ENCODE results near the gene C10orf53. TPM values are rescaled to one million over a fixed set of nuclear protein-coding genes. Genes with fewer than 3 reads are reported as not detected.

Gene C10orf53
- total and polyA plus RNA-seq, 2 donors (not counting 1 experiment from before 2014, with no cell fraction given): not detected

- H4K20me1 ChIP-seq (ENCODE audit: control insufficient read depth, extremely low read depth, insufficient read depth, low read length): no peaks in the 10 kb centered on the region
- no peak overlapping the region for H2AFZ ChIP-seq (ENCODE audit: low read length)
- no peak overlapping the region for H3K4me3 ChIP-seq (replicated peaks in 1 of 4; ENCODE audit: control extremely low read depth in 1 of 4, insufficient read depth in 1 of 4, low read depth in 3 of 4, low read length in 4 of 4)
- no peak overlapping the region for H3K9ac ChIP-seq (ENCODE audit: insufficient read depth, low read length)
- TF ChIP-seq CTCF (conservative IDR thresholded peaks at IDR 0.05 in 1 of 2, IDR thresholded peaks at IDR 0.05 in 1 of 2; ENCODE audit: low read depth in 1 of 2, low read length in 2 of 2) (no peak), EZH2 (IDR thresholded peaks at IDR 0.05; ENCODE audit: low read length, missing control alignments) (no peak)
- no peak overlapping the region for H3K27ac ChIP-seq (ENCODE audit: insufficient read depth, low read length)
- H3K36me3 ChIP-seq (ENCODE audit: control insufficient read depth, insufficient read depth, low read length): no peaks in the 10 kb centered on the region
- H3K4me1 ChIP-seq (ENCODE audit: control insufficient read depth, extremely low read depth, insufficient read depth, low read length): no peaks in the 10 kb centered on the region
- H3K9me3 ChIP-seq (ENCODE audit: control insufficient read depth, insufficient read depth, low read depth, low read length): no peaks in the 10 kb centered on the region
- peaks cover 6% of the 10 kb centered on the region for H3K27me3 ChIP-seq (ENCODE audit: control insufficient read depth, insufficient read depth, low read length)
- H3K79me2 ChIP-seq (ENCODE audit: control insufficient read depth, insufficient read depth, low read length): no peaks in the 10 kb centered on the region
- no peak overlapping the region for H3K4me2 ChIP-seq (ENCODE audit: extremely low read depth, insufficient read depth, low read length)
- DNase-seq (ENCODE audit: low read depth in 2 of 2): no peak
These were observed 46.0 kb upstream of the C10orf53 start for GRCh38 chr10:49633327-49634068.

GRCh38 chr10:49634069-49634660 is 45.3 kb upstream of the C10orf53 start:
- no peak overlapping the region for H3K4me3 ChIP-seq (replicated peaks in 1 of 4; ENCODE audit: control extremely low read depth in 1 of 4, insufficient read depth in 1 of 4, low read depth in 3 of 4, low read length in 4 of 4)
- H3K36me3 ChIP-seq (ENCODE audit: control insufficient read depth, insufficient read depth, low read length): no peaks in the 10 kb centered on the region
- H4K20me1 ChIP-seq (ENCODE audit: control insufficient read depth, extremely low read depth, insufficient read depth, low read length): no peaks in the 10 kb centered on the region
- DNase-seq (ENCODE audit: low read depth in 2 of 2): no peak
- TF ChIP-seq EZH2 (IDR thresholded peaks at IDR 0.05; ENCODE audit: low read length, missing control alignments) (no peak), CTCF (conservative IDR thresholded peaks at IDR 0.05 in 1 of 2, IDR thresholded peaks at IDR 0.05 in 1 of 2; ENCODE audit: low read depth in 1 of 2, low read length in 2 of 2) (no peak)
- H3K79me2 ChIP-seq (ENCODE audit: control insufficient read depth, insufficient read depth, low read length): no peaks in the 10 kb centered on the region
- no peak overlapping the region for H2AFZ ChIP-seq (ENCODE audit: low read length)
- peaks cover 6% of the 10 kb centered on the region for H3K27me3 ChIP-seq (ENCODE audit: control insufficient read depth, insufficient read depth, low read length)
- H3K4me2 ChIP-seq (ENCODE audit: extremely low read depth, insufficient read depth, low read length): no peak overlapping the region
- H3K27ac ChIP-seq (ENCODE audit: insufficient read depth, low read length): no peak overlapping the region
- H3K9me3 ChIP-seq (ENCODE audit: control insufficient read depth, insufficient read depth, low read depth, low read length): no peaks in the 10 kb centered on the region
- H3K4me1 ChIP-seq (ENCODE audit: control insufficient read depth, extremely low read depth, insufficient read depth, low read length): no peaks in the 10 kb centered on the region
- no peak overlapping the region for H3K9ac ChIP-seq (ENCODE audit: insufficient read depth, low read length)

DNA sequence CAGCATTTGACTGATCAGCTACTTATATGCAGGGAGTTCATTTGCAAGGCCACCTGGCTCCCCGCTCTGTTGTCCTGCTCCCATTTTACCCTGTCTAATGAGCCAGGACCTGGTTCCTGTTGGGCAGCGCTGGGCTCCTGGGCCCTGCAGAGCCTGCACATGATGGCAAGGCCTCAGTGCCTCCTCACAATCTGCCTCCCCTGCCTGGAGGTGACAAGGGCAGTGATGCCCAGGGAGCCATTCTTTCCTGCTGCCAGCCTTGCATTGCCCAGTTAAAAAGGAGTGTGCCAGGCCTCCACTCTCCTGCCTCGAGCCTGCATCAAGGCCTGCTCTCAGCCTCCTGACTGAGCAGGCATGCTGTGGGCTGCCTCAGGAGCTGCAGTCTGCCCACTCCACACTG is 37.1 kb upstream of the C10orf53 start:
- H3K79me2 ChIP-seq (ENCODE audit: control insufficient read depth, insufficient read depth, low read length): no peaks in the 10 kb centered on the region
- H3K9ac ChIP-seq (ENCODE audit: insufficient read depth, low read length): no peak overlapping the region
- no peak overlapping the region for H2AFZ ChIP-seq (ENCODE audit: low read length)
- no peak for TF ChIP-seq EZH2 (IDR thresholded peaks at IDR 0.05; ENCODE audit: low read length, missing control alignments)
- TF ChIP-seq CTCF (conservative IDR thresholded peaks at IDR 0.05 in 1 of 2, IDR thresholded peaks at IDR 0.05 in 1 of 2; ENCODE audit: low read depth in 1 of 2, low read length in 2 of 2): no peak
- H3K4me2 ChIP-seq (ENCODE audit: extremely low read depth, insufficient read depth, low read length): no peak overlapping the region
- H3K36me3 ChIP-seq (ENCODE audit: control insufficient read depth, insufficient read depth, low read length): no peaks in the 10 kb centered on the region
- no peak for DNase-seq (ENCODE audit: low read depth in 2 of 2)
- no peak overlapping the region for H3K27ac ChIP-seq (ENCODE audit: insufficient read depth, low read length)
- H4K20me1 ChIP-seq (ENCODE audit: control insufficient read depth, extremely low read depth, insufficient read depth, low read length): no peaks in the 10 kb centered on the region
- H3K4me3 ChIP-seq (replicated peaks in 1 of 4; ENCODE audit: control extremely low read depth in 1 of 4, insufficient read depth in 1 of 4, low read depth in 3 of 4, low read length in 4 of 4): no peak overlapping the region
- H3K9me3 ChIP-seq (ENCODE audit: control insufficient read depth, insufficient read depth, low read depth, low read length): no peaks in the 10 kb centered on the region
- peaks cover 6% of the 10 kb centered on the region for H3K27me3 ChIP-seq (ENCODE audit: control insufficient read depth, insufficient read depth, low read length)
- no peaks in the 10 kb centered on the region for H3K4me1 ChIP-seq (ENCODE audit: control insufficient read depth, extremely low read depth, insufficient read depth, low read length)
